GM18508 (cell line): ENCODE results near the gene UBD.

ENCODE experiments used
- ATAC-seq: cut with Tn5 transposase; IDR thresholded peaks from one replicate; pipeline ENCODE4 v1.9.1; 2021; ENCODE audit warnings: moderate number of reproducible peaks; ENCODE audit not compliant: insufficient read depth, unreplicated experiment

The UBD gene

DNA sequence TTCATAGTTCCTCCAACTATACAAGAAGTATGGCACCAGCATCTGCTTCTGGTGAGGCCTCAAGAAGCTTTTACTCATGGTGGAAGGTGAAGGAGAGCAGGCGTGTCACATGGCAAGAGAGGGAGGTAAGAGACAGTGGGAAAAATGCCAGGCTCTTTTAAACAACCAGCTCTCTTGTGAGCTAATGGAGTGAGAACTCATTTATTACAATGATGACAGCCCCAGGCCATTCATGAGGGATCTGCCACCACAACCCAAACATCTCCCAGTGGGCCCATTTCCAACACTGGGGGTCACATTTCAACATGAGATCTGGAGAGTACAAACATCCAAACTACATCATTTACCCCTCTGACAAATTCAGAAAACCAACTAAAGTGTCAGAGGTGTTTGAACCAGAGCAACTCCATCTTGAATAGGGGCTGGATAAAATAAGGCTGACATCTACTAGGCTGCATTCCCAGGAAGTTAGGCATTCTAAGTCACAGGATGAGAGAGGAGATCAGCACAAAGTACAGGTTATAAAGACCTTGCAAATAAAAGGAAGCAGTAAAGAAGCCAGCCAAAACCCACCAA lies 2.2 kb upstream of the UBD start:
- no peak for ATAC-seq

DNA sequence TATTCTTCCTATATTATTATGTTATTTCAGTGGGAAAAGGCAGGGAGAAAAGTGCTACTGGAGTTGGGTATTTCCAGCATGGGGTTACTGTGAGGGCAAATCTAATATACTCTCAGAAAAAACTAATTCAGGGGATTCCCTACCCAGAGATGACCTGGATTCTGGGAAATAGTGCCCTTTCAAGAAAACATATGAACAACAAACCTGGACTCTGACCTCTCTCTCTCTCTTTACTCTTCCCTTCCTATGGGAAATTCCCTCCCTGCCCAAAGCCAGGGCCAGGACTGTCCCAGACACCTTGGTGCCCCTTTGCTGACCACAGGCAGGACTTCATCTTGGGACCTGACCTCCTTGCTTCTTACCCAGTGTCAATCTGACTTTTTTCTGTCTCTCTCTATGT lies 1.6 kb upstream of the UBD start:
- no peak for ATAC-seq

DNA sequence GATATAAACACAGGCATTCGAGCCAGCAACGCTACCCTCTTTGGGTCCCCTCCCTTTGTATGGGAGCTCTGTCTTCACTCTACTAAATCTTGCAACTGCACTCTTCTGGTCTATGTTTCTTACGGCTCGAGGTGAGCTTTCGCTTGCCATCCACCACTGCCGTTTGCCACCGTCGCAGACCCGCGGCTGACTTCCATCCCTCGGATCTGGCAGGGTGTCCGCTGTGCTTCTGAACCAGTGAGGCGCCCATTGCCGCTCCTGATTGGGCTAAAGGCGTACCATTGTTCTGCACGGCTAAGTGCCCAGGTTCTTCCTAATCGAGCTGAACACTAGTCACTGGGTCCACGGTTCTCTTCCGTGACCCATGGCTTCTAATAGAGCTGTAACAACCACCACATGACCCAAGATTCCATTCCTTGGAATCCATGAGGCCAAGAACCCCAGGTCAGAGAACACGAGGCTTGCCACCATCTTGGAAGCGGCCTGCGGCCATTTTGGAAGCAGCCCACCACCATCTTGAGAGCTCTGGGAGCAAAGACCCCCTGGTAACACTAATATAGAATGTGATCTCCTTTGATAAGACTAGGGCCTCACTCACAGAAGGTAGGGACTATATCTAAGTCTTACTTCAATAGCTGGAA lies 973 bp downstream of the UBD start:
- no peak for ATAC-seq

DNA sequence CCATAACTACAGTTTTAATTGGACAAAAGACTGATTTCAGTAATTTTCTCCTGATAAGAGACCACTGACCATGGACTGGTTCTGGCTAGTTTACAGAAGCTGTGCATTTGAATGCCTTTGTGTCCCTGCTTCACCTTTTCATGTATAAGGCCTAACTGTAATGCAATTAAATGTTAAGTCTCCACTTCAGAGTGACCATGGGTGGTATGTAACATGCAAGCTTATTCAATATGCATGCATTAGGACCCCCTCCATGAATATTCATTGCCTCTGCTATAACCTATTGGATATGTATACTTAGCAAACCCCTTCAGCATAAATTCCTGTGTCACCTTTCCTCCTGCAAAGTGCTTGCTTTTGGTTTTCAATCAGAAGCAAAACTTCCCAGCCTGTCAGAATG lies 2.2 kb downstream of the UBD start:
- ATAC-seq, result no peak

DNA sequence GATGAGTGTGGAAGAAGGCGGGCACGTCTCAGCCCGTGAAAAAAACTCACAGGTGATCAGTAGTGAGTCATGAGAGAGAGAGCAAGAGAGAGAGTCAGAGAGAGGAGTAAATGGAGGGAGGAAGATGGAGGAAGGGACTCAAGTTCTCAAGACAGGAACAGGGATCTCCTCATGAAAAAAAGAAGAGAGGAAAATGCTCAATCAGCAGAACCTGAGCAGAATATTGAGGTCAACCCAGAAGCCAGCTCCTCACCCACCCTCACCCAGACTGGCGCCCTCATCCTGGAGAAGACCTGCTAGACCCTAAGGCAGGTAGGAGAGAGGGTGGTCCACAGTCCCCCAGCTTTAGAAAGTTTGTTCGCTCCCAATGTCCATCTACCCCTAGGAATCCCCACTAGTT lies 4.8 kb downstream of the UBD start:
- ATAC-seq, result no peak

DNA sequence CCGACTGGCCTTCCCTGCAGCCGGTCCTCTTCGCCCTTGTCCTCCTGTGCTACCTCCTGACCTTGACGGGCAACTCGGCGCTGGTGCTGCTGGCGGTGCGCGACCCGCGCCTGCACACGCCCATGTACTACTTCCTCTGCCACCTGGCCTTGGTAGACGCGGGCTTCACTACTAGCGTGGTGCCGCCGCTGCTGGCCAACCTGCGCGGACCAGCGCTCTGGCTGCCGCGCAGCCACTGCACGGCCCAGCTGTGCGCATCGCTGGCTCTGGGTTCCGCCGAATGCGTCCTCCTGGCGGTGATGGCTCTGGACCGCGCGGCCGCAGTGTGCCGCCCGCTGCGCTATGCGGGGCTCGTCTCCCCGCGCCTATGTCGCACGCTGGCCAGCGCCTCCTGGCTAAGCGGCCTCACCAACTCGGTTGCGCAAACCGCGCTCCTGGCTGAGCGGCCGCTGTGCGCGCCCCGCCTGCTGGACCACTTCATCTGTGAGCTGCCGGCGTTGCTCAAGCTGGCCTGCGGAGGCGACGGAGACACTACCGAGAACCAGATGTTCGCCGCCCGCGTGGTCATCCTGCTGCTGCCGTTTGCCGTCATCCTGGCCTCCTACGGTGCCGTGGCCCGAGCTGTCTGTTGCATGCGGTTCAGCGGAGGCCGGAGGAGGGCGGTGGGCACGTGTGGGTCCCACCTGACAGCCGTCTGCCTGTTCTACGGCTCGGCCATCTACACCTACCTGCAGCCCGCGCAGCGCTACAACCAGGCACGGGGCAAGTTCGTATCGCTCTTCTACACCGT lies 6.1 kb downstream of the UBD start:
- no peak for ATAC-seq

DNA sequence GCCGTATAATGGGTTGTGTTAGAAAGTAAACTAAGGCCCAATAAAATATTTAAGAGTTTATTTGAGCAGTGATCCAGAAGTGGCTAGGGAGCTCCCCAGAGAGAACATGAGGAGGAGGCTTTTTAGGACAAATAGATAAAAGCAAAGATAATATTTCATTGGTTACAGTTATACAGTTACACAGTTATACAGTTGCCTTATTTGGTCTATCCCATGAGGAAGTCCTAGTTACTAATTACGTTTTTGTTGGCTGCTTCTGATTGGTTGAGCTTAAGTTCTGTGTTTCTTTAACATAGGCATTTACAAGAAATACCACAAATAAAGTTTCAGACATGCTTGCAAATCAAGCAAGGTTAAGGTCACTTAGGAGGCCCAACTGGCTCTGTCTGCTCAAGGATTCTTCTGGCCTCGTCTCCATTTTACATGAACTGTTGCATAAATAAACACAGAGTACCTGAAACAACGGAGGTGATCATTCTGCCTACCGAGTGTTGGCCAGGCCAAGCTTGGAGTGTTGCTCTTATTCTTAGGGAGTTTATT lies 7.0 kb downstream of the UBD start:
- ATAC-seq, result peak; percentile 70

DNA sequence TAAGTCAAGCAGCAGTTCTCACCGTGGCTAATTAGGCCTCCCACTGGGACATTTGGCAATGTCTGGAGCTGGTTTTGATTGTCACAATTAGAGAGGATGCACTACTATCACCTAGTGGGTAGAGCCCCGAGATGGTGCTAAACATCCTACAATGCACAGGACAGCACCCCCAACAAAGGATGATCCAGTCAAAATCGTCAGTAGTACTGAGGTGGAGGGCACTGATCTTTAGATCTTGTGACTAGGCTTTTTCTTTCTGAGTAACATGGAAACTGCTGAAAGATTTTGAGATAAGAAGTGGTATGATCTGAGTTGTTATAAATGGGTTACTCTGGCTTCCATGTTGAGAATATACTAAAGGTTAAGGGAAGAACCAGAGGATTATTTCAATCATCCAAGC lies 12.0 kb downstream of the UBD start:
- no peak for ATAC-seq

DNA sequence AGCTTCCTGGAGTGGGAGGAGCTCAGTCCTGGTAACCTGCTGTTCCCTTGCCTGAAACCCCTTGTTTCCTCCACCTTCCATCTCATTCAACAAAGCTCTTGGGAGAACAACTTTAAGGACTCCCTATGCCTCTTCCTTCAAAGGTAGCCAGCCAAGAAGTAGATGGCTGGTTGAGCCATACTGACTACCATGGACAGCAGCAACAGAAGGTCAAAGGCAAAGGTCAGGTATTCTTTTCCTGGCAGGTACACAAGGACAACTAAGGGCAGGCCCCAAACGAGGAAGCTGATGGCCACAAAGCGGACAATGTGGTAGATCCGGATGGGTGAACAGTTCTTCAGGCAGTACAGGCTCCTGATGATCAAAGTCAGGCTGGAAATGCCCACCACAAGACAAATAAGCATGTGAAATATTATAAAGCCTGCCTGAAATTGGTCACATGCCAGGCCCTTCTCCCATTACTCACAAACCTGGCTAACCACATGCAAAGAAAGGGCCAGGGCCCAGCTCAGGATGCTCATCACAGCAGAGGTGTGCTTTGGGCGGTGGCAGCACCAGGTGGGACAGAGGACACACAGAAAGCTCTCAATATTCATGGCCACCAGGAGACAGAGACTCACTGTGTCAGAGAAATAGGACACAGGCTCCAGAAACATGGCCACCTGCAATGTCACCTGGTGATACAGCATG lies 21.7 kb downstream of the UBD start:
- no peak for ATAC-seq

DNA sequence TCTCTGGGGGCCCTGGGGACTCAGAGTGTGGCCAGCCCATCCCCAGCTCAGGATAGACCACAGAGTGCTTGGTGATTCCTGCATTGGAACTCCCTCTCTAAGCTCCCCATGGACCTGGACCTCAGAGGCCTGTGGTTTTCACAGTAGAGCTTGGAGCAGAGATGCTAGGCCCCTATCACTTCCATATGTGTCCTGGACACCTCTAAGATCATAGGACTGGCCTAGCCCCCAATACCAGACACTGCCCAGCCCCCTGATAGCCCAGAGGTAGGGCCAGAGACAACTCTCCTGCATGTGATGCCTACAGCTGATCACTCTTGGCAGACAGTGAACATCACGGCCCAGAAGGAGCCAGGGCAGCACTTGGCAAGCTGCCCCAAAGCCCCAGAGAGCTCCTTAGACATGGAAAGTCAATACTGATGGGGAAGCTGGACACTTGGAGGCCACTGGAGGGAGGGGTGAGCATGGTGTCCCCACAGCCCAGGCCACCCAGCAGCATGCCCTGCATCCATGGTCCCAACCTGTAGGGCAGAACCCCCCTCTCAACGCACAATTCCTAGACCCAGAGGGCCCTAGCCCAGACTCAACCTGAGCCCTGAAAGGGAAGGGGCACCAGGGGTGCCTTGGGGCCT lies 27.1 kb downstream of the UBD start:
- ATAC-seq, result no peak

DNA sequence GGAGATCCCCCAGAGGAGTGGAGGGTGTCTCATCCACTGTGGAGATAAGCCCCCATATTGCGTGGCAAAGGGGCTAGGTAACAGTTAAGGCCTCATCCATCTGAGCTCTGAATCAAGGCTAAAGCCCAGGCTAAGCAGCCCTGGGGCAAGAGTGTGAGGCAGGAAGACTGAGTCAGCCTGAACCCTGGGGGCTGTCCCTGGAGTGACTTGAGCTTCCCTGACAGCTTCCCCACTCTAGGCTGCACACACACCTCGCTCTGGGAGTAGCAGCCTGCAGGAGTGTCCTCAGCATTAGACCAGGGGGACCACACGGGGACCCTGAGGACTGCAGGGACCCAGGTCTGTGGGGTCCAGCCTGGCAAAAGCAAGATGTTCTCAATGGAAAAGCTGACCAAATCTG lies 27.9 kb downstream of the UBD start:
- ATAC-seq, result no peak

DNA sequence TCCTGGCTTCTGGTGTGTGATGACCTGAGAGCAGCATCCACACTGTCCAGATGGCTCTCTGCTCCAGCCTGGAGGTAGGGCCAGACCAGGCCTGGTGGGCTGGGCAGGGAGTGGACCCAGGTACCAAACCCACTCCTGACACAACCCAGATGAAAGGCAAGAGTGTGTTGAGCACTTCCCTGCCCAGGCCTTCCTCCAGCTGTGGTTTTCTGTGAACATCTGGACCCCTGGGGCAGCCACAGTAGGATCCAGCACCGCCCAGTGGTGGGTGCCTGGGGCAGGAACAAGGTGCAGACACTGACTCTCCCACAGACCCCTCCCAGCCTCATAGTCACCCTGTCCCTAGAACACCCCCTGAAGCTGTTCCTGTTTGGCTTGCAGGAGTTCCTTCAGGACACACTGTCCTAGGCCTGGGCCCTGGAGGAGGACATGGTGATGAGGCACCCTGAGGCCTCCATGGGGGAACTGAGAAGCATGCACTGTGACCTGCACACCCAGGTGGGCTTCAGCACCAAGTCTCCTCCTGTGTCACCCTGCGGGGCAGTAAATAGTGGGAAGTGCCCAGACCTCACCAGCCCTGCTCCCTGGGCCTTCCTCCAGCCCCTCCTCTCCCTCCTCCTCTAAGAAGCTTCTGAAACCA lies 28.7 kb downstream of the UBD start:
- no peak for ATAC-seq

DNA sequence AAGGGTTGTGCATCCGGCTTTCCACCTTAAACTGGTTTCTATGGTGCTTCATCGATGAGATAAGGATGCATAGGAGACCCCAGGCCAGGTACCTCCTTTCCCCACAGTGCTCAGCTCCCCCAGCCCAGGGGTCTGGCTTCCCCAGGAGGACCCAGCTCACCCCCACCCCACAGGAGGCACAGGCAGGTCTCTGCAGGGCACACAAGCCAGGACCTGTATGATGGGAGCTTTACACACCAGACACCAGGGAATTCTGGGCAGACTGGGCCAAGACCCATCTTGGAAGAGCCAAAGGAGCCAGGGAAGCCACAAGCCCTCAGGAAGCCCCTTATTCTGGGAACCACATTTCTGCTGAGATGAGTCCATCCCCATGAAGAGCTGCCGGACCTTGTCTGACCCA lies 29.6 kb downstream of the UBD start:
- ATAC-seq, result no peak

DNA sequence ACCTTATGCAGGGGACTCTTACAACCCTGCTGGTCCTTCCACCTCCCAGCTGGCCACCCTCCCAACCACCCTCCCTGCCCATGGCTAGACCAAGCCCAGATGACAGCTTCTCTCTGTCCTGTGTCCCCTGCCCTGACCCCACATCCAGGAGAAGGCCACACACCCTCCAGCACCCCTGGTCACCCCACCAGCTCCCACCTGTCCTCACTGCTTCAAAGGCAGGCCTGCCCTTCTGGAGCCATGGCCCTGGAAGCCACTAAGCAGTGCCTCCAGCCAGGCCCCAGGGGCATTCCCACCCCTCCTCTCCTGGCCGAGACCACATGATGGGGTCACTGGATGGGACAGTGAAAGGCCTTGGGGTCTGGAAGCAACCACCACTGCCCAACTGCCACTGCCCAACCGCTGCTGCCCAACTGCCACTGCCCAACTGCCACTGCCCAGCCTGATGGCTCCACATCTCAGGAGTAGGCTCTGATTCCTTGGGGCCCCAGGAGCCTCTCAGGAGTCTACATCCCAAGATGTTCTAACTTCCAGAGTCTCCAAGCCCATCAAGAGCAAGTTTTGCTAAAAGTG lies 30.5 kb downstream of the UBD start:
- no peak for ATAC-seq

DNA sequence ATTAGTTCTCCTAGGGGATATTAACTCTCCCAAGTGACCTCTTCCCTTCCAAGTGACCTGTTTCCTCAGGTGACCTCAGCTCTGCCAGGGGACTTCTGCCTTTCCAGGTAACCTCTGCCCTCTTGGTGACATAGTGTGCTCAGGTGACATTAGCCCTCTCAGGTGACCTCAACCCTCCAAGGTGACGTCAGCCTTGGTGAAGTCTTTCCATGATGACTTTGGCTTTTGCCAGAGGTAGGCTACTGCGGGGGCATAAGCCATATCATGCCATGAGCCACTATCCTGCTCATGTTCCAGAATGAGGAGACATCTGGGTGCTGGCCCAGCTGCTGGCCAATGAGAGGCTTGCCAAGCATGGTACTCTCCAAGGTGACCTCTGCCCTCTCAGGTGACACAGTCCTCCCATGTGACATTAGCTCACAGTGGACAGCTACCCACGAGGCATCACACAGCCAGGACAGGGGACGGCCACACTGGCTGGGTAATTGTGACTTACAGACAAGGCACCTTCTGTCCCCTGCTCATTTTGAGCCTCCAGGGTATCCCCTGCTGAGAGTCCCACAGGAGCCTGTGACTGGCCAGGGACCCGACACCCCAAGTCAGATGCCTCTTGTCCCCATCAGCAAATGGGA lies 31.1 kb downstream of the UBD start:
- ATAC-seq, result no peak

DNA sequence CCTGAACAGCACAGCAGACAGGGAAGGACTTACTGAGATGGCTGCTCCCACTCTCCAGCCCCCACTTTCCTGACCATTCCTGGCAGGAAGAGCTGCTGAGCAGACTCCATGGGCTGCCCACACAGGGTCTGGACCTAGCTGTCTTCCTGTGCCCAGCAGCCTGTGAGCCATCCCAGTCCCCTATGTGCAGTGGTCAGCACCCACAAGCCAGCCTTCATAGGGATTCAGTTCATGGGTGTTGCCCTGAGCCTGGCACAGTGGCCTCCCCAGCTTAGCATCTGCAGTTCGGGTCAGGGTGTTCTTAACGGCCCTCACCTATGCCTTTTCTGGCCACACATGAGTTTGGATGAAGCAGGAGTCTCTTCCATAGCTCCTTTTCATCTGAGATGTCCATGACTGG lies 32.0 kb downstream of the UBD start:
- no peak for ATAC-seq

DNA sequence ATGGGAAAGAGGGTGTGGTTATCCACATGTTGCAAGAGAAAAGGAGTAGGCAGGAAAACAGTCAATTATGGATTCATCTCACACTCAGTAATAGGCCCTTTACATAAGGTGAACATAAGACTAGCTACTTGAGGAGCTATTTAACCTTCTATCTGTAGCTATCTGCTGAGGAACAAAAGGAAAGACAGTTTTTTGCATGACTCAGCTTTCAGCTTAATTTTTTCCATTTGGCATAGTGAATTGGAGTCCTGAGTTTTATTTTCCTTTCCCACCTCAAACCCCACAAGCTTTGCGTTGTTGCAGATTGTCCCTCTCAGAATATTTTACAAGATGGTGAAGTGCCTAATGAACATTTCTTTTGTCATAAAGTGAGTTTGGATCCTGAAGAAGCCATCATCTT lies 32.4 kb downstream of the UBD start:
- no peak for ATAC-seq

DNA sequence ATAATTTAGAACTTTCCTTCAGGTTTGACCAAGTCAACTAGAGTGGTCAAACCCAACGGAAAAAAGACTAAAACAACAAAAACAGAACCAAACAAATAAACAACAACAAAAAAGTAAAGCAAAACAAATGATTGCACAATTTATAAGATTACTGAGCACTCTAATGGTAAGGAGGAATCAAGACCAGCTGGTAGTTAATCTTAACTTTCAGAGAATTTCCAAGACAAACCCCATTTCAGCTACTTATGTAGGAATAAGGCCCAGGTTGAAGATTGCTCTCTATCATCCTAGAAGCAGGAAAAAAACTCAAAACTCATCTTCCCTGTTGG lies 34.3 kb downstream of the UBD start:
- no peak for ATAC-seq
